Cardiac ventricle fibroblast (primary cell): Measurements from ENCODE around the gene KHNYN. TPM values are rescaled to one million over a fixed set of nuclear protein-coding genes. Genes with fewer than 3 reads are reported as not detected.

ENCODE experiments used
- total RNA-seq: library from RNA; depleted of rRNA; stranded (reverse); fragments of >200 nt; gene quantifications from 2 replicates; pipeline ENCODE4 v1.2.3, GENCODE V29; 2015

The KHNYN gene
- 25.8 and 30.0 TPM in 2 replicates for total RNA-seq

GRCh38 chr14:24429395-24430142 lies at the start of gene KHNYN, which contains the start of gene CBLN3:
TSS of gene KHNYN (plus strand) at chr14:24429954. CDS start at chr14:24430731, 777 bp downstream.
TSS of gene CBLN3 (minus strand) at chr14:24429668. CDS start at chr14:24429054, 614 bp downstream.

GRCh38 chr14:24398653-24399446 lies 30.9 kb upstream of the KHNYN start, which contains the start of gene NYNRIN:
TSS of gene NYNRIN (plus strand) at chr14:24399003. CDS start at chr14:24399247, 244 bp downstream.

DNA sequence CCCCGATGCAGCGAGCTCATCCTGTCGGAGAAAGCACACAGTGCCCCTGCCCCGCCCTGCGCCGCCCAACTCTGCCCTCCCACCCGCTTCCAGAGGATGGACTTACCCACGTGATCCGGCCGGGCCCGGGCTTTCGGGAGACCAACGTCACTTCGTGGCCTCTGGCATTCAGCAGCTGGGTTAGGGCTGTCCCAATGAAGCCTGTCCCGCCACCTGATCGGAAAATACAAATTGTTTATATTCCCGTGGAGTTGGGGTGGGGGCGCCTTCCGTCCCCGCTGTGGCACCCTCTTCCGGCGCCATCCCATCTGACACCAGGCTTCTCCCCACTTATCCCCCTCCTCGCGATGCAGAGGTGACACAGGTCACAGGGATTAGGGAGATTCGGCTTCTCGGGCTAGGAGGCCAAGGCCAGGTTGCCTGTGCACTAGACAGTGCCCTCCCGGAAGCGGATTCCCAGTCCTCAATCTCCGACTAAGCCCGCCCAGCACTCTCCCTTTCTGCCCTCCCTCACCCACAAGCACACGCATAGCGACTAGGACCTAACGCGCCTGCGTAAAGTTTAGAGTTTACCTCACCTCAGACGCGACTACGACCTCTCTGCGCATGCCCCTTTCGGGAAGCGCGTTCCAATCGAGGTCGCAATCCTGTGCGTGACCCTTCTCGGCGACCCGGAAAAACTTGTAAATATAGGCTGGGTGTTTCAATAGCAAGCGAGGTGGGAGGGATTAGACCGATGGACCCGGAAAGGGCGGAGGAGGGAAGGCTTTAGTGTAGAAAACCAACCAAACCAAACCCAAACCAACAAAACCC lies 12.7 kb downstream of the KHNYN start, which contains the start of gene SDR39U1:
Gene SDR39U1, minus strand, starts transcription at position 537 of the 813 bp plus-strand sequence. Its CDS starts 7 bp downstream, at position 530.

Other genes starting within 250 kb of the KHNYN start
- 33.4 and 39.3 TPM in 2 replicates for gene IPO4, start 241.1 kb upstream of the KHNYN start, total RNA-seq
- 73.6 and 75.1 TPM in 2 replicates for gene TM9SF1, start 234.5 kb upstream of the KHNYN start, total RNA-seq
- not detected in 2 replicates for gene TSSK4, start 224.3 kb upstream of the KHNYN start, total RNA-seq
- 31.4 and 43.9 TPM in 2 replicates for gene CHMP4A, start 216.5 kb upstream of the KHNYN start, total RNA-seq
- gene MDP1, start 213.9 kb upstream of the KHNYN start, total RNA-seq = 10.2 and 11.2 TPM in 2 replicates
- gene NEDD8, start 197.6 kb upstream of the KHNYN start, total RNA-seq = 96.5 and 125 TPM in 2 replicates
- gene GMPR2, start 197.0 kb upstream of the KHNYN start, total RNA-seq = 49.8 and 65.4 TPM in 2 replicates
- 22.0 and 32.4 TPM in 2 replicates for gene TINF2, start 187.3 kb upstream of the KHNYN start, total RNA-seq
- gene TGM1, start 166.8 kb upstream of the KHNYN start, total RNA-seq = 0.06 and 0.73 TPM in 2 replicates
- 13.7 and 17.5 TPM in 2 replicates for gene RABGGTA, start 158.4 kb upstream of the KHNYN start, total RNA-seq
- 10.7 and 26.9 TPM in 2 replicates for gene DHRS1, start 130.2 kb upstream of the KHNYN start, total RNA-seq
- 9.2 and 9.9 TPM in 2 replicates for gene NOP9, start 130.1 kb upstream of the KHNYN start, total RNA-seq
- 1.7 and 1.8 TPM in 2 replicates for gene CIDEB, start 122.0 kb upstream of the KHNYN start, total RNA-seq
- 1.9 and 2.6 TPM in 2 replicates for gene LTB4R2, start 119.8 kb upstream of the KHNYN start, total RNA-seq
- 0.59 and 1.1 TPM in 2 replicates for gene LTB4R, start 118.5 kb upstream of the KHNYN start, total RNA-seq
- 0.94 and 2.1 TPM in 2 replicates for gene ADCY4, start 94.9 kb upstream of the KHNYN start, total RNA-seq
- 1.1 and 2.2 TPM in 2 replicates for gene RIPK3, start 90.0 kb upstream of the KHNYN start, total RNA-seq
- gene NFATC4, start 61.8 kb upstream of the KHNYN start, total RNA-seq = 51.0 and 54.5 TPM in 2 replicates
- 7.6 and 9.5 TPM in 2 replicates for gene NYNRIN, start 31.0 kb upstream of the KHNYN start, total RNA-seq
- 6.6 and 15.3 TPM in 2 replicates for gene CBLN3, start 286 bp upstream of the KHNYN start, total RNA-seq
- 16.9 and 19.3 TPM in 2 replicates for gene SDR39U1, start 12.8 kb downstream of the KHNYN start, total RNA-seq
- gene CMA1, start 78.3 kb downstream of the KHNYN start, total RNA-seq = not detected in 2 replicates
- gene CTSG, start 146.3 kb downstream of the KHNYN start, total RNA-seq = not detected in 2 replicates
- not detected in 2 replicates for gene GZMH, start 179.7 kb downstream of the KHNYN start, total RNA-seq
- not detected in 2 replicates for gene GZMB, start 204.2 kb downstream of the KHNYN start, total RNA-seq